Stimulated activated CD4-positive, alpha-beta T cell treated with anti-CD3 and anti-CD28 coated beads, TNF-alpha, amount 100 ng/mL, for 48 hours (primary cell): ENCODE data around the gene PACRG.
"Not testable (repeated sequence)": the region's sequence is repeated elsewhere in the genome, so short reads cannot be mapped to it uniquely, and the experiment has no call there.

Experiments
- DNase-seq, 3 donors: peaks; one replicate each; pipeline ENCODE4 v3.0.0-alpha.2; 2020; ENCODE audit warnings: low read depth in 3 of 3

Gene PACRG

GRCh38 chr6:163311830-163312229 is 584.1 kb downstream of the PACRG start:
- no peak for DNase-seq

- no peak for DNase-seq
Measured at GRCh38 chr6:163313566-163313965, 585.8 kb downstream of the PACRG start.

GRCh38 chr6:163313981-163314380 is 586.2 kb downstream of the PACRG start:
- DNase-seq: no peak

- no peak for DNase-seq
Measured at GRCh38 chr6:163314791-163315470, 587.2 kb downstream of the PACRG start.

- not testable (repeated sequence) for DNase-seq
Measured at GRCh38 chr6:163316866-163317495, 589.2 kb downstream of the PACRG start.

- no peak for DNase-seq
Measured at GRCh38 chr6:163318071-163318786, 590.5 kb downstream of the PACRG start.

- DNase-seq: no peak
Measured at GRCh38 chr6:163319609-163320366, 592.0 kb downstream of the PACRG start.

GRCh38 chr6:163320402-163320801 is 592.6 kb downstream of the PACRG start:
- no peak for DNase-seq

GRCh38 chr6:163320804-163321203 is 593.0 kb downstream of the PACRG start:
- no peak for DNase-seq

- no peak for DNase-seq
Measured at GRCh38 chr6:163321717-163322116, 593.9 kb downstream of the PACRG start.

- DNase-seq: no peak
Measured at GRCh38 chr6:163323274-163323673, 595.5 kb downstream of the PACRG start.

- DNase-seq: no peak
Measured at GRCh38 chr6:163323705-163324104, 595.9 kb downstream of the PACRG start.

GRCh38 chr6:163324326-163324687 is 596.5 kb downstream of the PACRG start:
- no peak for DNase-seq

GRCh38 chr6:163324688-163325389 is 597.1 kb downstream of the PACRG start:
- DNase-seq: no peak

- no peak for DNase-seq
Measured at GRCh38 chr6:163325390-163325784, 597.6 kb downstream of the PACRG start.

GRCh38 chr6:163327165-163327880 is 599.5 kb downstream of the PACRG start:
- DNase-seq: no peak

GRCh38 chr6:163327921-163328320 is 600.1 kb downstream of the PACRG start:
- DNase-seq: no peak

- no peak for DNase-seq
Measured at GRCh38 chr6:163328411-163328810, 600.6 kb downstream of the PACRG start.

GRCh38 chr6:163329991-163330390 is 602.2 kb downstream of the PACRG start:
- DNase-seq: no peak

- DNase-seq: no peak
Measured at GRCh38 chr6:163331245-163331644, 603.5 kb downstream of the PACRG start.

GRCh38 chr6:163332575-163332974 is 604.8 kb downstream of the PACRG start:
- no peak for DNase-seq
